ENCODE results near the gene DUS1L.

The DUS1L gene

GRCh38 chr17:82017612-82018151 lies 47.9 kb downstream of the DUS1L start:
- no peak overlapping the region for H3K4me3 ChIP-seq (ENCODE audit: low read length)
- DNase-seq (ENCODE audit: low read depth): no peak
- TF ChIP-seq CTCF (IDR thresholded peaks at IDR 0.05; ENCODE audit: insufficient read depth, low read depth, low read length, missing control alignments): no peak

GRCh38 chr17:82016875-82017459 lies 48.6 kb downstream of the DUS1L start:
- no peak for TF ChIP-seq CTCF (IDR thresholded peaks at IDR 0.05; ENCODE audit: insufficient read depth, low read depth, low read length, missing control alignments)
- no peak for DNase-seq (ENCODE audit: low read depth)
- no peak overlapping the region for H3K4me3 ChIP-seq (ENCODE audit: low read length)

- H3K4me3 ChIP-seq (ENCODE audit: low read length): no peak overlapping the region
- no peak for TF ChIP-seq CTCF (IDR thresholded peaks at IDR 0.05; ENCODE audit: insufficient read depth, low read depth, low read length, missing control alignments)
- DNase-seq (ENCODE audit: low read depth): no peak
Measured at GRCh38 chr17:82016061-82016874, 49.3 kb downstream of the DUS1L start.

GRCh38 chr17:82015311-82015971 lies 50.2 kb downstream of the DUS1L start:
- H3K4me3 ChIP-seq (ENCODE audit: low read length): no peak overlapping the region
- TF ChIP-seq CTCF (IDR thresholded peaks at IDR 0.05; ENCODE audit: insufficient read depth, low read depth, low read length, missing control alignments): no peak

GRCh38 chr17:82014971-82015310 lies 50.7 kb downstream of the DUS1L start:
- no peak overlapping the region for H3K4me3 ChIP-seq (ENCODE audit: low read length)
- no peak for DNase-seq (ENCODE audit: low read depth)
- no peak for TF ChIP-seq CTCF (IDR thresholded peaks at IDR 0.05; ENCODE audit: insufficient read depth, low read depth, low read length, missing control alignments)

More at GRCh38 chr17:82015311-82015971, 50.2 kb downstream of the DUS1L start:
- DNase-seq (ENCODE audit: low read depth): no peak

- TF ChIP-seq CTCF (IDR thresholded peaks at IDR 0.05; ENCODE audit: insufficient read depth, low read depth, low read length, missing control alignments): peak; percentile 20
Measured at GRCh38 chr17:82014432-82014831, 51.2 kb downstream of the DUS1L start.

More at GRCh38 chr17:82014432-82014831, 51.2 kb downstream of the DUS1L start:
- no peak overlapping the region for H3K4me3 ChIP-seq (ENCODE audit: low read length)
- no peak for DNase-seq (ENCODE audit: low read depth)
